ENCODE measurements around the gene YDJC. TPM values are rescaled to one million over a fixed set of nuclear protein-coding genes. Genes with fewer than 3 reads are reported as not detected.
"Not testable (repeated sequence)": the region's sequence is repeated elsewhere in the genome, so short reads cannot be mapped to it uniquely, and the experiment has no call there.

Gene YDJC
- total RNA-seq, 1 donor from 2014 or later = 56.1 TPM

- H3K4me1 Mint-ChIP-seq = peaks cover 12% of the 10 kb centered on the region
- DNase-seq = no peak
- H3K27me3 Mint-ChIP-seq = no peaks in the 10 kb centered on the region
- H3K9me3 Mint-ChIP-seq = no peaks in the 10 kb centered on the region
- H3K36me3 Mint-ChIP-seq (ENCODE audit: low read depth) = peaks cover 28% of the 10 kb centered on the region
- intact Hi-C loops (cut with micrococcal nuclease) = no loop called here
- no peak overlapping the region for H3K4me3 Mint-ChIP-seq
- H3K27ac Mint-ChIP-seq = no peak overlapping the region
Measured at GRCh38 chr22:21621025-21621424, 8.8 kb downstream of the YDJC start.

GRCh38 chr22:21617337-21617736, 12.5 kb downstream of the YDJC start:
- H3K9me3 Mint-ChIP-seq; DNase-seq; intact Hi-C loops (cut with micrococcal nuclease); H3K4me3 Mint-ChIP-seq; H3K27ac Mint-ChIP-seq; H3K27me3 Mint-ChIP-seq; H3K4me1 Mint-ChIP-seq: not testable (repeated sequence)
- H3K36me3 Mint-ChIP-seq (ENCODE audit: low read depth) = peaks cover 31% of the 10 kb centered on the region

GRCh38 chr22:21615731-21616130, 14.1 kb downstream of the YDJC start:
- Mint-ChIP-seq H3K27ac (no peak overlapping the region), H3K27me3 (no peaks in the 10 kb centered on the region), H3K9me3 (no peaks in the 10 kb centered on the region), H3K4me3 (no peak overlapping the region), H3K4me1 (peaks cover 6% of the 10 kb centered on the region), H3K36me3 (ENCODE audit: low read depth) (peaks cover 37% of the 10 kb centered on the region)
- intact Hi-C loops (cut with micrococcal nuclease) = no loop called here
- DNase-seq = no peak

- peaks cover 38% of the 10 kb centered on the region for H3K36me3 Mint-ChIP-seq (ENCODE audit: low read depth)
- peaks cover 6% of the 10 kb centered on the region for H3K4me1 Mint-ChIP-seq
- H3K27me3 Mint-ChIP-seq = no peaks in the 10 kb centered on the region
- no peak for DNase-seq
- H3K4me3 Mint-ChIP-seq = no peak overlapping the region
- no peaks in the 10 kb centered on the region for H3K9me3 Mint-ChIP-seq
- no peak overlapping the region for H3K27ac Mint-ChIP-seq
- intact Hi-C loops (cut with micrococcal nuclease) = no loop called here
Measured at GRCh38 chr22:21613553-21614233, 16.1 kb downstream of the YDJC start.

GRCh38 chr22:21612858-21613257, 17.0 kb downstream of the YDJC start:
- no peak for DNase-seq
- peaks cover 7% of the 10 kb centered on the region for H3K4me1 Mint-ChIP-seq
- peaks cover 38% of the 10 kb centered on the region for H3K36me3 Mint-ChIP-seq (ENCODE audit: low read depth)
- no peak overlapping the region for H3K27ac Mint-ChIP-seq
- H3K4me3 Mint-ChIP-seq = no peak overlapping the region
- no peaks in the 10 kb centered on the region for H3K9me3 Mint-ChIP-seq
- no peaks in the 10 kb centered on the region for H3K27me3 Mint-ChIP-seq
- intact Hi-C loops (cut with micrococcal nuclease) = no loop called here

- peaks cover 39% of the 10 kb centered on the region for H3K36me3 Mint-ChIP-seq (ENCODE audit: low read depth)
- H3K4me1 Mint-ChIP-seq = peaks cover 7% of the 10 kb centered on the region
- H3K27me3 Mint-ChIP-seq = no peaks in the 10 kb centered on the region
- DNase-seq = no peak
- H3K9me3 Mint-ChIP-seq = no peaks in the 10 kb centered on the region
- peak overlapping the region; percentile 57 for H3K27ac Mint-ChIP-seq
- intact Hi-C loops (cut with micrococcal nuclease) = no loop called here
- no peak overlapping the region for H3K4me3 Mint-ChIP-seq
Measured at GRCh38 chr22:21611210-21611977, 18.4 kb downstream of the YDJC start.

GRCh38 chr22:21609556-21610157, 20.2 kb downstream of the YDJC start:
- H3K9me3 Mint-ChIP-seq; H3K27ac Mint-ChIP-seq; H3K4me3 Mint-ChIP-seq; DNase-seq; H3K4me1 Mint-ChIP-seq; intact Hi-C loops (cut with micrococcal nuclease); H3K27me3 Mint-ChIP-seq: not testable (repeated sequence)
- peaks cover 35% of the 10 kb centered on the region for H3K36me3 Mint-ChIP-seq (ENCODE audit: low read depth)

- Mint-ChIP-seq H3K27ac (no peak overlapping the region), H3K9me3 (no peaks in the 10 kb centered on the region), H3K27me3 (no peaks in the 10 kb centered on the region), H3K36me3 (ENCODE audit: low read depth) (peaks cover 24% of the 10 kb centered on the region), H3K4me1 (peaks cover 4% of the 10 kb centered on the region), H3K4me3 (no peak overlapping the region)
- intact Hi-C loops (cut with micrococcal nuclease) = no loop called here
- DNase-seq = no peak
Measured at GRCh38 chr22:21606775-21607174, 23.0 kb downstream of the YDJC start.

GRCh38 chr22:21605887-21606564, 23.8 kb downstream of the YDJC start:
- H3K27ac Mint-ChIP-seq = no peak overlapping the region
- intact Hi-C loops (cut with micrococcal nuclease) = no loop called here

GRCh38 chr22:21603973-21604372, 25.8 kb downstream of the YDJC start:
- intact Hi-C loops (cut with micrococcal nuclease) = no loop called here
- no peaks in the 10 kb centered on the region for H3K27me3 Mint-ChIP-seq
- peaks cover 13% of the 10 kb centered on the region for H3K36me3 Mint-ChIP-seq (ENCODE audit: low read depth)
- H3K4me1 Mint-ChIP-seq = peaks cover 5% of the 10 kb centered on the region
- no peak for DNase-seq
- no peak overlapping the region for H3K4me3 Mint-ChIP-seq
- H3K27ac Mint-ChIP-seq = no peak overlapping the region
- H3K9me3 Mint-ChIP-seq = no peaks in the 10 kb centered on the region

More at GRCh38 chr22:21605887-21606564, 23.8 kb downstream of the YDJC start:
- Mint-ChIP-seq H3K9me3 (no peaks in the 10 kb centered on the region), H3K27me3 (no peaks in the 10 kb centered on the region), H3K4me3 (no peak overlapping the region), H3K4me1 (peaks cover 2% of the 10 kb centered on the region), H3K36me3 (ENCODE audit: low read depth) (peaks cover 17% of the 10 kb centered on the region)
- no peak for DNase-seq

- Mint-ChIP-seq H3K9me3 (no peaks in the 10 kb centered on the region), H3K27ac (peak overlapping the region; percentile 1), H3K27me3 (no peaks in the 10 kb centered on the region), H3K36me3 (ENCODE audit: low read depth) (peaks cover 14% of the 10 kb centered on the region), H3K4me1 (peaks cover 4% of the 10 kb centered on the region), H3K4me3 (no peak overlapping the region)
- intact Hi-C loops (cut with micrococcal nuclease) = no loop called here
- no peak for DNase-seq
Measured at GRCh38 chr22:21602579-21602978, 27.2 kb downstream of the YDJC start.

- no peaks in the 10 kb centered on the region for H3K27me3 Mint-ChIP-seq
- intact Hi-C loops (cut with micrococcal nuclease) = no loop called here
- H3K4me3 Mint-ChIP-seq = no peak overlapping the region
- peaks cover 4% of the 10 kb centered on the region for H3K4me1 Mint-ChIP-seq
- DNase-seq = no peak
- H3K27ac Mint-ChIP-seq = peak overlapping the region; percentile 14
- no peaks in the 10 kb centered on the region for H3K9me3 Mint-ChIP-seq
- peaks cover 31% of the 10 kb centered on the region for H3K36me3 Mint-ChIP-seq (ENCODE audit: low read depth)
Measured at GRCh38 chr22:21599053-21599893, 30.5 kb downstream of the YDJC start.

GRCh38 chr22:21598302-21598701, 31.5 kb downstream of the YDJC start:
- Mint-ChIP-seq H3K4me3 (no peak overlapping the region), H3K27me3 (no peaks in the 10 kb centered on the region), H3K4me1 (peaks cover 6% of the 10 kb centered on the region), H3K36me3 (ENCODE audit: low read depth) (peaks cover 41% of the 10 kb centered on the region), H3K27ac (no peak overlapping the region), H3K9me3 (no peaks in the 10 kb centered on the region)
- intact Hi-C loops (cut with micrococcal nuclease) = no loop called here
- DNase-seq = no peak
